ENCODE results near the gene CDC42EP3. TPM values are rescaled to one million over a fixed set of nuclear protein-coding genes. Genes with fewer than 3 reads are reported as not detected.

CDC42EP3 gene
- total and polyA plus RNA-seq, 2 experiments from 2014 or later = 31.4 TPM

- TF ChIP-seq ZNF462 (CRISPR knock-in tag; IDR thresholded peaks at IDR 0.05) = no peak
- no peak for TF ChIP-seq EZH2 (IDR thresholded peaks at IDR 0.05; ENCODE audit: low read depth, unreplicated experiment)
- TF ChIP-seq CTCF (conservative IDR thresholded peaks at IDR 0.05; ENCODE audit: low read depth in 2 of 2) = no peak
- TF ChIP-seq REST (IDR thresholded peaks at IDR 0.05; ENCODE audit: unreplicated experiment) = no peak
Measured at GRCh38 chr2:37659723-37660122, 11.7 kb downstream of the CDC42EP3 start (continued).
